ENCODE data around the gene MAP1LC3A.

GRCh38 chr20:34558320-34559218 is at the start of gene MAP1LC3A:
- TF ChIP-seq EZH2 (IDR thresholded peaks at IDR 0.05; ENCODE audit: borderline replicate concordance, low read depth, low read length, severe bottlenecking): no peak
- no peak for TF ChIP-seq CTCF (IDR thresholded peaks at IDR 0.05; ENCODE audit: borderline replicate concordance, extremely low read depth, low read length, poor library complexity, severe bottlenecking)
